Fibroblast of mammary gland (primary cell): ENCODE results near the gene DAB2.

ENCODE experiments used
- DNase-seq: peaks from one replicate; pipeline ENCODE4 v3.0.0-alpha.2; 2010; ENCODE audit warnings: low read depth
- H3K4me3 ChIP-seq: 2 replicates; pipeline ENCODE4 v1.5.1; 2011; ENCODE audit warnings: low read depth, mild to moderate bottlenecking, low read length, moderate library complexity; ENCODE audit not compliant: control insufficient read depth
- TF ChIP-seq, protein P1 (sequence below): conservative IDR thresholded peaks from 2 replicates; pipeline ENCODE4 v1.5.1; 2011; ENCODE audit warnings: low read depth, low read length, inconsistent platforms; ENCODE audit not compliant: control insufficient read depth, insufficient read depth

Gene DAB2

DNA sequence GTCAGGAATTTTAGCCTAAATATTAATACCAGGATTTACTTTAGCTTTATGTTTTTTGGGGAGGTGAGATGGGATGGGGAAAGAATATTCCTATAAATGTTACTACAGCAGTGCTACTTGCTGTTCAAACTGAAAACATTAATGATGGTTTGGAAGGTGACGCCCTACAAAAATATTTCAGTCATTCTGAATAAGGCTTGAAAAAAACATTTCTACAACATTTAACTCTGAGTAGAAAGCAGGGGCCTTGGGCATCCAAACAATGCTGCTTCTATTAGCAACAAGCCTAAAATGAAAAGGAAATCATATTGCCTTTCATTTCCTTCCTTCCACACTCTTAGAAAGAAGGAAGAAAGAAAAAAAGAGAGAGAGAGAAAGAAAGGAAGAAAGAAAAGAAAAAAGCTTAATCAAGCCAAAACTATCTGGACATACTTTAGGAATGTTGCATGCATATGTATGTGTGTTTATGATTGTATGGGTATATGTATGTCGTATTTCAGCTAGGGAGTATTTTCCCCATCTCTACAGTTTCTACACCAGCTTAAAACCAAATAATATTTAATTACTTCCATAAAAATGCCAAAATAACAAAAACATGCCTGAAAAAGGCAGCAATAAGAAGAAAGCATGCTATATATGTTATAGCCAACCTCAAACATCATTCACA lies 16.3 kb upstream of the DAB2 start:
- H3K4me3 ChIP-seq, result no peak overlapping the region
- DNase-seq, result no peak
- TF ChIP-seq, protein P1, sequence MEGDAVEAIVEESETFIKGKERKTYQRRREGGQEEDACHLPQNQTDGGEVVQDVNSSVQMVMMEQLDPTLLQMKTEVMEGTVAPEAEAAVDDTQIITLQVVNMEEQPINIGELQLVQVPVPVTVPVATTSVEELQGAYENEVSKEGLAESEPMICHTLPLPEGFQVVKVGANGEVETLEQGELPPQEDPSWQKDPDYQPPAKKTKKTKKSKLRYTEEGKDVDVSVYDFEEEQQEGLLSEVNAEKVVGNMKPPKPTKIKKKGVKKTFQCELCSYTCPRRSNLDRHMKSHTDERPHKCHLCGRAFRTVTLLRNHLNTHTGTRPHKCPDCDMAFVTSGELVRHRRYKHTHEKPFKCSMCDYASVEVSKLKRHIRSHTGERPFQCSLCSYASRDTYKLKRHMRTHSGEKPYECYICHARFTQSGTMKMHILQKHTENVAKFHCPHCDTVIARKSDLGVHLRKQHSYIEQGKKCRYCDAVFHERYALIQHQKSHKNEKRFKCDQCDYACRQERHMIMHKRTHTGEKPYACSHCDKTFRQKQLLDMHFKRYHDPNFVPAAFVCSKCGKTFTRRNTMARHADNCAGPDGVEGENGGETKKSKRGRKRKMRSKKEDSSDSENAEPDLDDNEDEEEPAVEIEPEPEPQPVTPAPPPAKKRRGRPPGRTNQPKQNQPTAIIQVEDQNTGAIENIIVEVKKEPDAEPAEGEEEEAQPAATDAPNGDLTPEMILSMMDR, result no peak

DNA sequence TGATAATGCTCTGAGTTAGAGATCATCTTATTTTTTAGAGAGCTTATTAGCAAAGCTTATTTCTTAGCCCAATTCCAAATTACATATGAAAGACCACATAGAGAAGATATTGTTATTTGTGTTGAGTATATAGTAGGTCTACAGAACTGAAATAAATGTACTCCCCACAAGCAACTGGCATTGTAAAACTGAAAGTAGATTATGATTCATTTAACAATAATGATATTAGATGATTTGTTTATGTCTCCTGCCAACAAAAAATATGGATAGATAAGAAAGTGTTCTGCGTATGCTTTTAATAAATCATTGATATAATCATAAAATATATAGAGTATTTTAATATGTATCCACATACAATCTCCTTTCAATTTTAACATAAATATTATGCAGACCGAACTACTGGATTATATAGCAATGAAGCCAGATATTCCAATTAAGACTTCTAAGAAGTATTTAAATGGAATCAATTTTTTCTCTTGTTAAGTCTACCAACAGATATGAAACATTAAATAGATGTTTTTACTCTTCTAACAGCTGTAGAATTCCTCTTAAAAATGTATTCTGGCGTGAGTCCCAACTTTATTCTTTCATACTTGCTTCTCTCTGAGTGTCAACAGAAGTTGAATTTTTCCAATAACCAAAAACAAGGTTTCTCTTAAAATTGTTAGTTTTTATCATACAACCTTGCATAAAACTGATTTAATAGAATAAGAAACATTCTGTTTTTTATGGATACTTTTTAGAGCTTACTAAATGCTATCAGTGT lies 15.6 kb upstream of the DAB2 start:
- TF ChIP-seq, protein P1, result no peak
- H3K4me3 ChIP-seq, result no peak overlapping the region
- DNase-seq, result no peak

DNA sequence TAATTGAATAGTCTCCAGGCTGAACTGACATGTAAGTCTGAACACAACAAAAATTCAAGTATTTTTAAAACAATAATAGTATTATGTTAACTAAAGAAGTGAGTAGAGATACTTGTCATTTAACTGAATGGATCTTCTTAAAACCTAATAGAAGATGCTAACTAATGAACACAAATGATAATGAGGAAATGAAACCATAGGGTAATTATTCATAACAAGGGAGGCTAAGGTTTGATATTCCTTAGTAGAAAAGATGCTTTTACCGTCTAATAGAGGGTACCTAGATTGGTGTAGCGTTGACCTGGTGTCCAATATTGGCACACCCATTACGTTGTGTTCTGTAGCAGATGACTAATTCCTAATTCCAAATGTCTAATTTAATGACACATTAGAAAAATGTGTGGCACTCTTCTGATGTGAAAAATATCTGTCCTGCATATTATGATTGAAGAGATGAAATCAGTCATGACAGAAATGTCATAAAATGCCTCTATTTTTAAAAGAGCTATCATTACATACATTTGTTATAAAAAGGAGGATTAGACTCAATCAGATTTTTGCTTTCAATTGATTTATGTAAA lies 14.9 kb upstream of the DAB2 start:
- TF ChIP-seq, protein P1, result no peak
- no peak overlapping the region for H3K4me3 ChIP-seq
- DNase-seq, result no peak

DNA sequence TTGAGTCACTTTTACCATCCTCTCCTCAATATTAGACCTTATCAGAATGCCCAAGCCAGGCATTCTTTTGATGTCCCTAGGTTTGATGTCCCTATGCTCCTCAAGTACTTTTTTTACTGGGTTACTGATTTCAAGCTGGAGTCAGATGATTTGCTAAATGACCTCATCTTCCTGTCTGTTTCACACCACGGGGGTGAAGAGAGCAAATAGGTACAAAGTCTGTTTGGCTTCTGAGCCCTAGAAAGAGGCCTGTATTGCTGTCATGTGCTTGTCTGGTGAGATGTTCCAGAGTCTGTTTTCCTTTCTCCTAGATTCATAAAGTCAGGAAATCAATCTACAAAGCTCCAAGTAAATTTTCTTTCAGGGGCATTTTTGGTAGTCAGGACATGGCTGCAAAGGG lies 12.7 kb upstream of the DAB2 start:
- no peak overlapping the region for H3K4me3 ChIP-seq
- TF ChIP-seq, protein P1, result no peak
- DNase-seq, result no peak

DNA sequence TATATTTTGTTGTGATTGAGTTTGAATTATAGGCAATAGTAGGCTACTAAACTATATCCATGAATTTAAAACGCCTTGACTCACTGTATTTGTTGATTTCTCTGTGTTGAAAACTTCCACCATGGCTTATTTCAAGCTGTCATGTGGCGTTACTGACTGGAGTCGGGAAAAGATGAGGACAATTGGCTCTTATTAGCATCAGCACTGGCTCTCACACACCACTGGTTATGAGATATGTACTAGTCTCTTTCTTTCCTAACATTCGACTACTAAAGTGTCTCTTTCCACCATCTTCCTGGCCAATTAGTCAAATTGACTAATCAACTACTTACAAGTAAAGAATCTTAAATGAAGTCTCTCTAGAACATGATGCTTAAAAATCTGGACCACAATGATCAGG lies 9.1 kb upstream of the DAB2 start:
- no peak for DNase-seq
- no peak overlapping the region for H3K4me3 ChIP-seq
- TF ChIP-seq, protein P1, result no peak

DNA sequence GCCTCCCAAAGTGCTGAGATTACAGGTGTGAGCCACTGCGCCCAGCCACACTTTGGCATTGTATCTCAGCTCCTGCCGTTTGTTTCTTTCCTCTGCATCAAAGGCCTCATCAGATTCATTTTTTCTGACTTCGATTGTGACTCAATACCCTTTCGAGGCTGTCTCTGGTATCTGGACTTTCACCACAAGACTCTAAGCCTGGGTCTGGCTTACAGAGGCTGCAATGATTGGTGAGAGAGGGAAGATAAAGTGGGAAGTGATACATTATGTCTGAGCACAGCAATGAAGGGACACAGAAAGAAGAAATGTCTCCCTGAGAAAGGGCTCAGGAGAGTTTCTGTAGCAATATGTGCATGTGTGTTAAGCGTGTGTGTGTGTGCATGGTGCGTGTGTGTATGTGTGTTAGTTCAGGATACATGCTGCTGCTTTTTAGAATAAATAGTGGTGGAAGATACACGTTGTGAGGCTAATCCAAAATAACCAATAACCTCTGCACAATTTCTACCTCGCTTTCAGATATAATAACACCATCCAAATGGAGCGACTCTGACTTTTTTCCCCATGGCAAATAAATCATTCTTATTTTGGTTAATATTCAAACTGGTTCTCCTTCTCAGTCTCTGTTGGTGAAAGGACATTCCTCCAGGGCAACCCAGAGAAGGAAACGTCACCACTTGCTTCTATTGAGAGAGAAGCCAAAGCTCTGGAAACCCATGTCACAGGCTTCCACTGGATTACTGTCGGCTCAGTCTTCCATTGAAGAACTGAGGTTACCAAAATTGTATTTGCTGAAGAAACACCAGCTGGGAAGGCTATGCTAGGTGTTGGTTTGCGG lies 8.1 kb upstream of the DAB2 start:
- peak; percentile 32 for DNase-seq
- H3K4me3 ChIP-seq, result no peak overlapping the region
- TF ChIP-seq, protein P1, result no peak
